Adipocyte (in vitro differentiated cells): ENCODE data around the gene TMEM132C.
A peak's percentile ranks its signal among the peaks of the same experiment; 100 is the strongest.

Experiments used
- DNase-seq: peaks from one replicate; pipeline ENCODE4 v3.0.0-alpha.2; 2015; ENCODE audit warnings: low read depth
- H3K27me3 ChIP-seq: replicated peaks from 2 replicates; pipeline ENCODE4 v1.7.0; 2013; ENCODE audit warnings: mild to moderate bottlenecking, low read length, moderate library complexity; ENCODE audit not compliant: control insufficient read depth, insufficient read depth
- H3K36me3 ChIP-seq: 2 replicates; pipeline ENCODE4 v1.7.0; 2013; ENCODE audit warnings: low read length, mild to moderate bottlenecking, moderate library complexity; ENCODE audit not compliant: control insufficient read depth, insufficient read depth, severe bottlenecking
- H3K4me1 ChIP-seq: 2 replicates; pipeline ENCODE4 v1.7.0; 2013; ENCODE audit warnings: mild to moderate bottlenecking, low read length, moderate library complexity; ENCODE audit not compliant: control insufficient read depth, insufficient read depth
- H3K4me3 ChIP-seq: 2 replicates; pipeline ENCODE4 v1.7.0; 2013; ENCODE audit warnings: mild to moderate bottlenecking, low read length, moderate library complexity
- H3K9ac ChIP-seq: 2 replicates; pipeline ENCODE4 v1.7.0; 2013; ENCODE audit warnings: mild to moderate bottlenecking, low read length, moderate library complexity
- H3K9me3 ChIP-seq: 2 replicates; pipeline ENCODE4 v1.7.0; 2013; ENCODE audit warnings: mild to moderate bottlenecking, low read length, moderate library complexity; ENCODE audit not compliant: control insufficient read depth

TMEM132C gene

GRCh38 chr12:128387811-128388422, 120.9 kb downstream of the TMEM132C start:
- Histone ChIP-seq H3K4me1 (no peaks in the 10 kb centered on the region), H3K27me3 (peaks cover 6% of the 10 kb centered on the region), H3K9ac (no peak overlapping the region), H3K9me3 (no peaks in the 10 kb centered on the region), H3K36me3 (no peaks in the 10 kb centered on the region), H3K4me3 (no peak overlapping the region)
- DNase-seq: peak; percentile 0

GRCh38 chr12:128388461-128389000, 121.6 kb downstream of the TMEM132C start:
- peaks cover 4% of the 10 kb centered on the region for H3K9me3 ChIP-seq
- no peaks in the 10 kb centered on the region for H3K36me3 ChIP-seq
- no peak overlapping the region for H3K9ac ChIP-seq
- H3K4me3 ChIP-seq: no peak overlapping the region
- no peaks in the 10 kb centered on the region for H3K4me1 ChIP-seq
- no peak for DNase-seq
- peaks cover 6% of the 10 kb centered on the region for H3K27me3 ChIP-seq

DNA sequence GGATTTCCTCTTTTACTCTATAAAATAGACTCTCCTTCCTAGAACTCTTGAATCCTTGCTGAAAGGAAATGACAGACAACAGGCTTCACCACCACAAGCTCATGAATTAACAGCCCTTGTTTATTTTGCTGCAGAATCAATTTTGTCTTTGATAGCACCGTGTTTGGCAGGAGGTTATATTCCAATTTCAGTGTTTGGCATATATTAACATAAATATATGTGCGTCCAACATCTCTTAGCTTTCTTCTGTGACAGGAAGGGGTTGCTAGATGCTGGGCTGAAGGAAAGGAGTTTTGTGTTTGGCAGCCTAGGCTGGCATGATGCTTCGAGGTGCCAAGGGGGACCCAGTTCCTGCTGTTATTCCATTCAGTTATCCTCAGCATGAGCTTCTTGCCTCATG, 126.4 kb downstream of the TMEM132C start:
- no peaks in the 10 kb centered on the region for H3K27me3 ChIP-seq
- H3K4me1 ChIP-seq: no peaks in the 10 kb centered on the region
- H3K36me3 ChIP-seq: no peaks in the 10 kb centered on the region
- H3K9me3 ChIP-seq: peaks cover 5% of the 10 kb centered on the region
- H3K4me3 ChIP-seq: no peak overlapping the region
- H3K9ac ChIP-seq: no peak overlapping the region
- DNase-seq: no peak

- Histone ChIP-seq H3K27me3 (no peaks in the 10 kb centered on the region), H3K36me3 (no peaks in the 10 kb centered on the region), H3K9ac (no peak overlapping the region), H3K9me3 (peaks cover 5% of the 10 kb centered on the region), H3K4me1 (no peaks in the 10 kb centered on the region), H3K4me3 (no peak overlapping the region)
- DNase-seq: no peak
Measured at GRCh38 chr12:128394137-128394536, 127.2 kb downstream of the TMEM132C start.

GRCh38 chr12:128399253-128399652, 132.3 kb downstream of the TMEM132C start:
- H3K9ac ChIP-seq: no peak overlapping the region
- DNase-seq: no peak
- no peaks in the 10 kb centered on the region for H3K27me3 ChIP-seq

GRCh38 chr12:128402486-128403243, 135.7 kb downstream of the TMEM132C start:
- DNase-seq: no peak
- Histone ChIP-seq H3K4me1 (no peaks in the 10 kb centered on the region), H3K4me3 (no peak overlapping the region), H3K9me3 (no peaks in the 10 kb centered on the region), H3K9ac (no peak overlapping the region), H3K36me3 (no peaks in the 10 kb centered on the region), H3K27me3 (no peaks in the 10 kb centered on the region)

More at GRCh38 chr12:128399253-128399652, 132.3 kb downstream of the TMEM132C start:
- no peaks in the 10 kb centered on the region for H3K4me1 ChIP-seq
- H3K4me3 ChIP-seq: no peak overlapping the region
- H3K9me3 ChIP-seq: no peaks in the 10 kb centered on the region
- no peaks in the 10 kb centered on the region for H3K36me3 ChIP-seq

- no peak overlapping the region for H3K4me3 ChIP-seq
- no peaks in the 10 kb centered on the region for H3K36me3 ChIP-seq
- H3K4me1 ChIP-seq: no peaks in the 10 kb centered on the region
- H3K9ac ChIP-seq: no peak overlapping the region
- no peaks in the 10 kb centered on the region for H3K9me3 ChIP-seq
- DNase-seq: no peak
- no peaks in the 10 kb centered on the region for H3K27me3 ChIP-seq
Measured at GRCh38 chr12:128408669-128409068, 141.7 kb downstream of the TMEM132C start.

- no peak for DNase-seq
- no peak overlapping the region for H3K4me3 ChIP-seq
- H3K36me3 ChIP-seq: no peaks in the 10 kb centered on the region
- no peaks in the 10 kb centered on the region for H3K9me3 ChIP-seq
- no peak overlapping the region for H3K9ac ChIP-seq
- H3K27me3 ChIP-seq: no peaks in the 10 kb centered on the region
- no peaks in the 10 kb centered on the region for H3K4me1 ChIP-seq
Measured at GRCh38 chr12:128415036-128415560, 148.1 kb downstream of the TMEM132C start.

GRCh38 chr12:128418944-128419343, 152.0 kb downstream of the TMEM132C start:
- no peak for DNase-seq
- Histone ChIP-seq H3K36me3 (no peaks in the 10 kb centered on the region), H3K9ac (no peak overlapping the region), H3K27me3 (no peaks in the 10 kb centered on the region), H3K9me3 (peaks cover 3% of the 10 kb centered on the region), H3K4me3 (no peak overlapping the region), H3K4me1 (no peaks in the 10 kb centered on the region)

- H3K4me1 ChIP-seq: no peaks in the 10 kb centered on the region
- H3K27me3 ChIP-seq: no peaks in the 10 kb centered on the region
- no peak overlapping the region for H3K4me3 ChIP-seq
- H3K9ac ChIP-seq: no peak overlapping the region
- no peaks in the 10 kb centered on the region for H3K36me3 ChIP-seq
- peaks cover 3% of the 10 kb centered on the region for H3K9me3 ChIP-seq
- no peak for DNase-seq
Measured at GRCh38 chr12:128420163-128420562, 153.2 kb downstream of the TMEM132C start.

GRCh38 chr12:128421375-128421774, 154.4 kb downstream of the TMEM132C start:
- no peaks in the 10 kb centered on the region for H3K36me3 ChIP-seq
- no peaks in the 10 kb centered on the region for H3K27me3 ChIP-seq
- no peak for DNase-seq
- peaks cover 3% of the 10 kb centered on the region for H3K9me3 ChIP-seq
- H3K4me3 ChIP-seq: no peak overlapping the region
- H3K4me1 ChIP-seq: no peaks in the 10 kb centered on the region
- no peak overlapping the region for H3K9ac ChIP-seq
